K562 (cell line): ENCODE data around the gene GNAT1. TPM values are rescaled to one million over a fixed set of nuclear protein-coding genes. Genes with fewer than 3 reads are reported as not detected.

Experiments used
- ATAC-seq: fragments of 200-7000 bp; cut with Tn5 transposase; 3 replicates; pipeline ENCODE4 v1.9.1; 2020; ENCODE audit warnings: moderate library complexity
- BruUV-seq: library from RNA; stranded (reverse); fragments of 400-500 nt; replicated peaks from 2 replicates; lab custom pipeline; 2021; lab: Mats Ljungman, UMichigan
- CTCF ChIA-PET: fragments of 300-600 bp; formaldehyde crosslinking; extraction: SDS; loops from one replicate; lab custom pipeline; 2021; ENCODE audit warnings: low intra/inter-chr PET ratio; lab: Yijun Ruan, JAX
- POLR2A ChIA-PET: fragments of 300-600, 350-650 bp; sonication (Branson Sonifier 250); formaldehyde crosslinking; extraction: SDS; loops from one replicate; lab custom pipeline; 2021; ENCODE audit warnings: antibody characterized with exemption, inconsistent platforms; lab: Yijun Ruan, JAX
- DNase-seq, 4 experiments: peaks; one replicate each; pipeline versions ENCODE4 v3.0.0 to v3.0.0-alpha.2; 2011 to 2018; ENCODE audit warnings: low spot score in 3 of 4, mixed read lengths in 3 of 4; ENCODE audit errors: extremely low read depth in 1 of 4
- FAIRE-seq: peaks from 2 replicates; lab custom pipeline; 2011; peaks lifted over from hg19 to GRCh38; lab: Jason Lieb, UNC
- H2AFZ ChIP-seq: 2 replicates; pipeline ENCODE4 v1.6.0; 2011; ENCODE audit warnings: low read depth, low read length, control low read depth, inconsistent platforms
- H3K27ac ChIP-seq: fragments of 200-600 bp; 3 replicates; pipeline ENCODE4 v1.8.0; 2011; ENCODE audit warnings: low read depth, mild to moderate bottlenecking, control low read depth, inconsistent platforms, low read length, moderate library complexity, mixed read lengths; ENCODE audit errors: extremely low read depth
- H3K27me3 ChIP-seq, 2 experiments: fragments of 300-600 bp in 1 of 2; 2 replicates in 1 of 2; 3 replicates in 1 of 2; pipeline versions ENCODE4 v1.6.0 to v1.8.0; 2011; ENCODE audit warnings: inconsistent platforms in 2 of 2, low read length in 2 of 2, mild to moderate bottlenecking in 1 of 2, mixed read lengths in 1 of 2, moderate library complexity in 1 of 2; ENCODE audit not compliant: control insufficient read depth in 2 of 2, insufficient read depth in 2 of 2
- H3K36me3 ChIP-seq: fragments of 300-600 bp; 3 replicates; pipeline ENCODE4 v1.8.0; 2011; ENCODE audit warnings: mild to moderate bottlenecking, low read length, inconsistent platforms; ENCODE audit not compliant: control insufficient read depth, insufficient read depth
- H3K4me1 ChIP-seq, 2 experiments: fragments of 200-600 bp in 1 of 2; replicated peaks in 1 of 2; 2 replicates in 1 of 2; 3 replicates in 1 of 2; pipeline versions ENCODE4 v1.5.1 to v1.8.0; 2011; ENCODE audit warnings: inconsistent platforms in 2 of 2, low read length in 2 of 2, mild to moderate bottlenecking in 1 of 2, mixed read lengths in 1 of 2, moderate library complexity in 1 of 2; ENCODE audit not compliant: control insufficient read depth in 2 of 2, insufficient read depth in 2 of 2
- H3K4me2 ChIP-seq: 2 replicates; pipeline ENCODE4 v1.6.1; 2011; ENCODE audit warnings: low read length, control low read depth, inconsistent platforms, mixed read lengths; ENCODE audit not compliant: insufficient read depth
- H3K4me3 ChIP-seq: fragments of 200-600 bp; sonication (generic), shearing (Covaris generic); 2 replicates; pipeline ENCODE4 v1.5.1; 2016; ENCODE audit warnings: control low read depth, inconsistent platforms
- H3K79me2 ChIP-seq: fragments of 200-600 bp; 3 replicates; pipeline ENCODE4 v1.8.0; 2011; ENCODE audit warnings: low read length, inconsistent platforms; ENCODE audit not compliant: control insufficient read depth, insufficient read depth
- H3K9ac ChIP-seq, 2 experiments: 2 replicates each; pipeline versions ENCODE4 v1.6.0 to v1.6.1; 2011; ENCODE audit warnings: low read depth in 2 of 2, low read length in 2 of 2, control low read depth in 1 of 2, inconsistent platforms in 1 of 2, mild to moderate bottlenecking in 1 of 2, mixed read lengths in 1 of 2; ENCODE audit not compliant: insufficient read depth in 1 of 2
- H3K9me1 ChIP-seq: one replicate; pipeline ENCODE4 v1.6.0; 2011; ENCODE audit warnings: inconsistent platforms, mild to moderate bottlenecking, low read length, moderate library complexity; ENCODE audit not compliant: control insufficient read depth, insufficient read depth
- H3K9me3 ChIP-seq: replicated peaks from 2 replicates; pipeline ENCODE4 v1.5.1; 2011; ENCODE audit warnings: low read depth, low read length, inconsistent platforms; ENCODE audit not compliant: control insufficient read depth, insufficient read depth
- H4K20me1 ChIP-seq: replicated peaks from 2 replicates; pipeline ENCODE4 v1.6.1; 2011; ENCODE audit warnings: low read length, inconsistent platforms, mixed read lengths; ENCODE audit not compliant: control insufficient read depth, insufficient read depth
- CC2D1A ChIP-seq: fragments of 450-650 bp; IDR thresholded peaks from 2 replicates; pipeline ENCODE4 v1.6.1; 2017; ENCODE audit warnings: mild to moderate bottlenecking
- CEBPB ChIP-seq: fragments of 450-650 bp; IDR thresholded peaks from 2 replicates; pipeline ENCODE4 v1.6.1; 2016; ENCODE audit warnings: missing genetic modification characterization, missing compliant biosample characterization
- GATAD2B ChIP-seq: fragments of 450-650 bp; IDR thresholded peaks from 2 replicates; pipeline ENCODE4 v1.6.1; 2017; ENCODE audit warnings: mild to moderate bottlenecking, borderline replicate concordance
- LCOR ChIP-seq: sonication (generic); formaldehyde crosslinking; IDR thresholded peaks from 2 replicates; pipeline ENCODE4 v1.8.0; 2022; ENCODE audit warnings: mild to moderate bottlenecking, missing genetic modification reagents
- RFX7 ChIP-seq: fragments of 250-450 bp; sonication (Bioruptor Pico); IDR thresholded peaks from 2 replicates; pipeline ENCODE4 v1.5.1; 2021; ENCODE audit warnings: mild to moderate bottlenecking
- RHOXF2B ChIP-seq: fragments of 250-450 bp; sonication (Bioruptor Pico); conservative IDR thresholded peaks from 2 replicates; pipeline ENCODE4 v1.5.1; 2021
- SAFB2 ChIP-seq: fragments of 200-400 bp; formaldehyde crosslinking; IDR thresholded peaks from 2 replicates; pipeline ENCODE4 v1.6.1; 2018; ENCODE audit warnings: borderline replicate concordance, low read length, low read depth, moderate library complexity; ENCODE audit not compliant: severe bottlenecking
- TAL1 ChIP-seq: fragments of 450-650 bp; IDR thresholded peaks from 2 replicates; pipeline ENCODE4 v1.6.1; 2016; ENCODE audit warnings: mild to moderate bottlenecking
- TARDBP ChIP-seq: fragments of 450-650 bp; IDR thresholded peaks from 2 replicates; pipeline ENCODE4 v1.6.1; 2016
- ZNF165 ChIP-seq: fragments of 250-450 bp; sonication (Bioruptor Pico); IDR thresholded peaks from 2 replicates; pipeline ENCODE4 v1.4.0; 2020; ENCODE audit warnings: borderline replicate concordance
- WGBS: fragments of 100-300 bp; shearing (Covaris generic); methylation state at CpG from one replicate; pipeline ENCODE4 v1.1.6; 2016; ENCODE audit warnings: low coverage, mixed read lengths; ENCODE audit not compliant: insufficient coverage; ENCODE audit errors: missing lambda C conversion rate; 5-methylcytosine and 5-hydroxymethylcytosine counted together
- in situ Hi-C: fragments of 300-500 bp; cut with MboI; formaldehyde crosslinking; loops from 4 replicates; pipeline ENCODE4 v1.15.0; 2018; ENCODE audit warnings: inconsistent platforms, mixed read lengths
- intact Hi-C: fragments of 100-400 bp; cut with micrococcal nuclease; formaldehyde crosslinking; loops from 2 replicates; pipeline ENCODE4 v1.14.2; 2022
- polyA plus RNA-seq, 8 experiments: library from polyadenylated mRNA; depleted of rRNA in 4 of 8; stranded (reverse) in 5 of 8; unstranded in 3 of 8; fragments of >200 nt; fragmentation: Nextera tagmentation in 2 of 8; fragmentation: Illumina TruSeq in 1 of 8; extraction: Ambion mirVana in 2 of 8; extraction: Trizol in 1 of 8; gene quantifications; 2 replicates each; pipeline versions ENCODE4 v1.2.1 to v1.2.3, GENCODE V29; 2011 to 2014; ENCODE audit warnings: inconsistent platforms in 1 of 8, missing spikeins in 1 of 8
- total RNA-seq, 7 experiments: library from RNA; depleted of rRNA in 6 of 7; stranded (reverse); fragments of >200 nt in 6 of 7; fragmentation: Illumina TruSeq in 2 of 7; extraction: Trizol in 2 of 7; gene quantifications; 2 replicates each; pipeline versions ENCODE4 v1.2.1 to v1.2.3, GENCODE V29; 2011 to 2021; ENCODE audit warnings: low replicate concordance in 1 of 7
- TF ChIP-seq, protein P1 (sequence below): fragments of 450-650 bp; IDR thresholded peaks from 2 replicates; pipeline ENCODE4 v1.7.0; 2016; ENCODE audit warnings: borderline replicate concordance
- TF ChIP-seq, protein P2 (sequence below): fragments of 250-450 bp; sonication (Bioruptor Pico); IDR thresholded peaks from 2 replicates; pipeline ENCODE4 v1.4.0; 2020; ENCODE audit warnings: mild to moderate bottlenecking, moderate library complexity
- TF ChIP-seq, protein P3 (sequence below): sonication (generic); formaldehyde crosslinking; IDR thresholded peaks from 2 replicates; pipeline ENCODE4 v1.4.0; 2020; ENCODE audit warnings: mild to moderate bottlenecking, missing genetic modification reagents
- TF ChIP-seq, protein P4 (sequence below): fragments of 250-450 bp; sonication (Bioruptor Pico); IDR thresholded peaks from 2 replicates; pipeline ENCODE4 v1.5.0; 2020; ENCODE audit warnings: mild to moderate bottlenecking, borderline replicate concordance

GNAT1 gene
- total and polyA plus RNA-seq, 9 of the 15 experiments (the other 6 are each of a cell fraction or from before 2014, with no cell fraction given): not detected

DNA sequence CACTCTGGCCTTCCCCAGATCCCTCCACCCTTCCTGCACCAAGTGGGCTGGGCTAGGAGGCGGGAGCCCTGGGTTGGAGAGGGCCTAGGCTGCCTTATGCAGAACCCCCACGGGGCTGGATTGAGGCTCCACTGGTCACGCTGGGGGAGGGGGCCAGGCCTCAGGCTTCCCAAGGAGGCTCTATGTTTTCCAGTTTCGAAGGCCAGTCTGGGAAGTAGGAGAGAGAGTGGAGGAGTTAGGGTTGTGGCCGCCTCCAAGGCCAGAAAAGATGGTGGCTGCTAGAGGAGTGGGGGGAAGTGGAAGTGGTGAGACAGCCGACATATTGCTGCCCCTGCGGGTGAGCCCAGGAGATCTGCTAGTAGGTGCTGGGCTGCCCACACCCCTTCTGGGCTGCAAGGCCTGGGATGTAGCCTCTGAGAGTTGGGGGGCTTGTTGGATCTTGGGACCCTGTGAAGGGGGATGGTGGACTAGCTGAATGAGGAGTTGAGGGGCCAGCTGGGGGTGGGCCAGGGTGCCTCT, 45.8 kb downstream of the GNAT1 start:
- ChIA-PET CTCF (no interaction called here), POLR2A (interaction anchor here (0.6 to 0.7 kb wide), 2 partner anchors 79 to 119 kb away, joined by 3 read pairs; no protein-coding TSS in a partner anchor)
- no TSS peak for BruUV-seq
- no peaks in the 10 kb centered on the region for H4K20me1 ChIP-seq
- peak overlapping the region in 1 of 2 experiments; percentile 95; a peak in 3 of 4 replicates for H3K9ac ChIP-seq
- 29% methylated on average over 7 of the region's 7 CpGs for WGBS
- H3K79me2 ChIP-seq: peaks cover 34% of the 10 kb centered on the region
- in situ Hi-C loops: no loop called here
- intact Hi-C loops: no loop called here
- peak in 3 of 4 experiments; percentile 22 to 45 (median 27) for DNase-seq
- FAIRE-seq: no peak
- peaks cover 4% of the 10 kb centered on the region; the same call in 1 of the 3 replicates for H3K36me3 ChIP-seq
- H3K27me3 ChIP-seq: no peaks in the 10 kb centered on the region
- peak overlapping the region; percentile 80 for H3K4me2 ChIP-seq
- no peak for ATAC-seq
- H3K9me3 ChIP-seq: no peaks in the 10 kb centered on the region
- no peak overlapping the region for H2AFZ ChIP-seq
- peak overlapping the region; percentile 73 for H3K4me3 ChIP-seq
- peaks cover 36 to 67% of the 10 kb centered on the region in 2 experiments for H3K4me1 ChIP-seq
- 0 out of 3 replicates have a peak overlapping the region, but pooled peaks have one; percentile 8 for H3K27ac ChIP-seq
- H3K9me1 ChIP-seq: no peaks in the 10 kb centered on the region
- TF ChIP-seq SAFB2: no peak
- TF ChIP-seq ZNF165 (CRISPR knock-in tag): no peak
- TF ChIP-seq, protein P1, sequence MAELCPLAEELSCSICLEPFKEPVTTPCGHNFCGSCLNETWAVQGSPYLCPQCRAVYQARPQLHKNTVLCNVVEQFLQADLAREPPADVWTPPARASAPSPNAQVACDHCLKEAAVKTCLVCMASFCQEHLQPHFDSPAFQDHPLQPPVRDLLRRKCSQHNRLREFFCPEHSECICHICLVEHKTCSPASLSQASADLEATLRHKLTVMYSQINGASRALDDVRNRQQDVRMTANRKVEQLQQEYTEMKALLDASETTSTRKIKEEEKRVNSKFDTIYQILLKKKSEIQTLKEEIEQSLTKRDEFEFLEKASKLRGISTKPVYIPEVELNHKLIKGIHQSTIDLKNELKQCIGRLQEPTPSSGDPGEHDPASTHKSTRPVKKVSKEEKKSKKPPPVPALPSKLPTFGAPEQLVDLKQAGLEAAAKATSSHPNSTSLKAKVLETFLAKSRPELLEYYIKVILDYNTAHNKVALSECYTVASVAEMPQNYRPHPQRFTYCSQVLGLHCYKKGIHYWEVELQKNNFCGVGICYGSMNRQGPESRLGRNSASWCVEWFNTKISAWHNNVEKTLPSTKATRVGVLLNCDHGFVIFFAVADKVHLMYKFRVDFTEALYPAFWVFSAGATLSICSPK: no peak
- no peak for TF ChIP-seq RHOXF2B (CRISPR knock-in tag)
- no peak for TF ChIP-seq TAL1
- TF ChIP-seq GATAD2B: no peak
- TF ChIP-seq TARDBP: no peak
- no peak for TF ChIP-seq CC2D1A
- TF ChIP-seq CEBPB (tag): no peak
- TF ChIP-seq, protein P2, sequence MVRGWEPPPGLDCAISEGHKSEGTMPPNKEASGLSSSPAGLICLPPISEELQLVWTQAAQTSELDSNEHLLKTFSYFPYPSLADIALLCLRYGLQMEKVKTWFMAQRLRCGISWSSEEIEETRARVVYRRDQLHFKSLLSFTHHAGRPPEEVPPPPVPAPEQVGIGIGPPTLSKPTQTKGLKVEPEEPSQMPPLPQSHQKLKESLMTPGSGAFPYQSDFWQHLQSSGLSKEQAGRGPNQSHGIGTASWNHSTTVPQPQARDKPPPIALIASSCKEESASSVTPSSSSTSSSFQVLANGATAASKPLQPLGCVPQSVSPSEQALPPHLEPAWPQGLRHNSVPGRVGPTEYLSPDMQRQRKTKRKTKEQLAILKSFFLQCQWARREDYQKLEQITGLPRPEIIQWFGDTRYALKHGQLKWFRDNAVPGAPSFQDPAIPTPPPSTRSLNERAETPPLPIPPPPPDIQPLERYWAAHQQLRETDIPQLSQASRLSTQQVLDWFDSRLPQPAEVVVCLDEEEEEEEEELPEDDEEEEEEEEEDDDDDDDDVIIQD: no peak
- no peak for TF ChIP-seq RFX7 (CRISPR knock-in tag)
- TF ChIP-seq LCOR: no peak
- TF ChIP-seq, protein P3, sequence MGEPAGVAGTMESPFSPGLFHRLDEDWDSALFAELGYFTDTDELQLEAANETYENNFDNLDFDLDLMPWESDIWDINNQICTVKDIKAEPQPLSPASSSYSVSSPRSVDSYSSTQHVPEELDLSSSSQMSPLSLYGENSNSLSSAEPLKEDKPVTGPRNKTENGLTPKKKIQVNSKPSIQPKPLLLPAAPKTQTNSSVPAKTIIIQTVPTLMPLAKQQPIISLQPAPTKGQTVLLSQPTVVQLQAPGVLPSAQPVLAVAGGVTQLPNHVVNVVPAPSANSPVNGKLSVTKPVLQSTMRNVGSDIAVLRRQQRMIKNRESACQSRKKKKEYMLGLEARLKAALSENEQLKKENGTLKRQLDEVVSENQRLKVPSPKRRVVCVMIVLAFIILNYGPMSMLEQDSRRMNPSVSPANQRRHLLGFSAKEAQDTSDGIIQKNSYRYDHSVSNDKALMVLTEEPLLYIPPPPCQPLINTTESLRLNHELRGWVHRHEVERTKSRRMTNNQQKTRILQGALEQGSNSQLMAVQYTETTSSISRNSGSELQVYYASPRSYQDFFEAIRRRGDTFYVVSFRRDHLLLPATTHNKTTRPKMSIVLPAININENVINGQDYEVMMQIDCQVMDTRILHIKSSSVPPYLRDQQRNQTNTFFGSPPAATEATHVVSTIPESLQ: no peak
- TF ChIP-seq, protein P4, sequence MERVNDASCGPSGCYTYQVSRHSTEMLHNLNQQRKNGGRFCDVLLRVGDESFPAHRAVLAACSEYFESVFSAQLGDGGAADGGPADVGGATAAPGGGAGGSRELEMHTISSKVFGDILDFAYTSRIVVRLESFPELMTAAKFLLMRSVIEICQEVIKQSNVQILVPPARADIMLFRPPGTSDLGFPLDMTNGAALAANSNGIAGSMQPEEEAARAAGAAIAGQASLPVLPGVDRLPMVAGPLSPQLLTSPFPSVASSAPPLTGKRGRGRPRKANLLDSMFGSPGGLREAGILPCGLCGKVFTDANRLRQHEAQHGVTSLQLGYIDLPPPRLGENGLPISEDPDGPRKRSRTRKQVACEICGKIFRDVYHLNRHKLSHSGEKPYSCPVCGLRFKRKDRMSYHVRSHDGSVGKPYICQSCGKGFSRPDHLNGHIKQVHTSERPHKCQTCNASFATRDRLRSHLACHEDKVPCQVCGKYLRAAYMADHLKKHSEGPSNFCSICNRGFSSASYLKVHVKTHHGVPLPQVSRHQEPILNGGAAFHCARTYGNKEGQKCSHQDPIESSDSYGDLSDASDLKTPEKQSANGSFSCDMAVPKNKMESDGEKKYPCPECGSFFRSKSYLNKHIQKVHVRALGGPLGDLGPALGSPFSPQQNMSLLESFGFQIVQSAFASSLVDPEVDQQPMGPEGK (CRISPR knock-in tag): no peak
